Effector memory CD4-positive, alpha-beta T cell (primary cell): Measurements from ENCODE around the gene TTI1.

Experiments used
- DNase-seq, 3 donors: peaks; one replicate each; pipeline ENCODE4 v3.0.0-alpha.2; 2020
- H3K27ac ChIP-seq: 2 replicates; pipeline ENCODE4 v1.7.0; 2013; ENCODE audit warnings: mild to moderate bottlenecking, low read length, moderate library complexity; ENCODE audit not compliant: insufficient read depth, poor library complexity, severe bottlenecking
- H3K27me3 ChIP-seq: replicated peaks from 2 replicates; pipeline ENCODE4 v1.7.0; 2013; ENCODE audit warnings: mild to moderate bottlenecking, low read length; ENCODE audit not compliant: insufficient read depth, control insufficient read depth, poor library complexity, severe bottlenecking
- H3K36me3 ChIP-seq: 2 replicates; pipeline ENCODE4 v1.7.0; 2013; ENCODE audit warnings: mild to moderate bottlenecking, low read length, moderate library complexity; ENCODE audit not compliant: control insufficient read depth, insufficient read depth
- H3K4me1 ChIP-seq: 2 replicates; pipeline ENCODE4 v1.7.0; 2013; ENCODE audit warnings: low read length, mild to moderate bottlenecking; ENCODE audit not compliant: control insufficient read depth, insufficient read depth, poor library complexity, severe bottlenecking
- H3K4me3 ChIP-seq: 2 replicates; pipeline ENCODE4 v1.7.0; 2013; ENCODE audit warnings: low read length, low read depth, mild to moderate bottlenecking; ENCODE audit not compliant: insufficient read depth, poor library complexity, severe bottlenecking
- H3K9me3 ChIP-seq: 2 replicates; pipeline ENCODE4 v1.7.0; 2013; ENCODE audit warnings: mild to moderate bottlenecking, low read length, moderate library complexity; ENCODE audit not compliant: control insufficient read depth

Gene TTI1

DNA sequence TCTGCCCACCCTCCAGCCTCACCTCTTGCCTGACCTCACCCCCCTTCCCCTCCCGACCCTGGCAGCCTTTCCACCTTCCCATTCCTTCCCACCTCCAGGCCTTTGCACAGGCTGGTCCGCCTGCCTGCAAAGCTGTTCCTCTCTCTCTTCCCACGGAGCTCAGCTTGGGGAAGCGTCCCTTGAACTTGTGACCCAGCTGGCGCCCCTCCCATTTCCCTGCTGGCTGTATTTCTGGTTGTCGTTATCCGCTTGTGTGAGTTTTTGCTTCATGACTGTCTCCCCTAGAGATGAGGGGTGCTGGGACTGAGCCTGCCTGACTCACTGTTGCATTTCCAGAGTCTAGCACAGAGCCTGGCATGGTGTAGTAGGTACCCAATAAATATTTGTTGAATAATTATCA, 97.8 kb downstream of the TTI1 start:
- no peak for DNase-seq
- no peaks in the 10 kb centered on the region for H3K4me1 ChIP-seq
- H3K4me3 ChIP-seq = no peak overlapping the region
- H3K27me3 ChIP-seq = no peaks in the 10 kb centered on the region
- no peaks in the 10 kb centered on the region for H3K36me3 ChIP-seq
- H3K27ac ChIP-seq = no peak overlapping the region
- no peaks in the 10 kb centered on the region for H3K9me3 ChIP-seq

DNA sequence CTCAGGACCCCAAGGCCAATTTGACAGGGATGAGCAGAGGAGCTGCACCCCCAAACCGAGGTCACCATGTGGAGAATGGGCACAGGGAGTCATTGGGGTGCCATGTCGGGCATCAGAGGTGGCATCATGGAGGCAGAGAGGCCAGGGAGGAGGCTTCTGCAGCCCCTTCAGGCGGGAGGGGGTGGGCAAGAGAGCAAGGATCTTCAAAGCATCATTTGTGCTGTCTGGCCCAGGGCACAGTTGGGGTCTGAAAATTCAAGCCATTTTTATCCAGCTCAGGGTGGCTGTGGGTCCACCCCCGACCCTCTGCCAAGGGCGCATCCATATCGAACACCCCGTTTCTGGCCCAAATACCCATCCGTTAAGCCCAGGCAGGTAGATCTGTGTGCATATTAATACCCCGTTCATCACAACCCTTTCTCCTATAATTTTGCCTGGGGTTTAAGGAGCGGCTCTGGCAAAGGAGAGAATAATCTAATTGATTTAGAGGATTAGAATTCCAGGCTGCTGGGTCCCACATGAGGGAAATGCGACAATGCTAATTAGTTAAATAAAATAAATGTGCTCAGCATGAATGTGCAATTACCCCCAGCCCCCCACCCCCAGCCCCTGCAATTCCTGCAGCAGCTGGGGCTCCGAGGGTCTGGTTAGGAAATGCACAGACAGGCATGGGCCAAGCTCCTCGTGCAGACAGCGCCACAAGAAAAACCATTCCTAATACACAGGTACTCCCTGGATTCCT, 98.5 kb downstream of the TTI1 start:
- H3K9me3 ChIP-seq = no peaks in the 10 kb centered on the region
- H3K27me3 ChIP-seq = no peaks in the 10 kb centered on the region
- no peaks in the 10 kb centered on the region for H3K4me1 ChIP-seq
- no peak overlapping the region for H3K4me3 ChIP-seq
- no peak for DNase-seq
- H3K36me3 ChIP-seq = no peaks in the 10 kb centered on the region
- H3K27ac ChIP-seq = no peak overlapping the region

- Histone ChIP-seq H3K36me3 (no peaks in the 10 kb centered on the region), H3K4me1 (no peaks in the 10 kb centered on the region), H3K4me3 (no peak overlapping the region), H3K27me3 (no peaks in the 10 kb centered on the region), H3K9me3 (no peaks in the 10 kb centered on the region), H3K27ac (no peak overlapping the region)
- no peak for DNase-seq
These were observed 99.2 kb downstream of the TTI1 start for GRCh38 chr20:37933786-37934633.
